Stimulated activated CD4-positive, alpha-beta T cell treated with anti-CD3 and anti-CD28 coated beads, Interleukin-4, amount 100 ng/mL, for 4 hours (primary cell): ENCODE measurements around the gene LIME1.

Experiments
- DNase-seq, 2 experiments: peaks; one replicate each; pipeline ENCODE4 v3.0.0-alpha.2; 2020

The LIME1 gene

DNA sequence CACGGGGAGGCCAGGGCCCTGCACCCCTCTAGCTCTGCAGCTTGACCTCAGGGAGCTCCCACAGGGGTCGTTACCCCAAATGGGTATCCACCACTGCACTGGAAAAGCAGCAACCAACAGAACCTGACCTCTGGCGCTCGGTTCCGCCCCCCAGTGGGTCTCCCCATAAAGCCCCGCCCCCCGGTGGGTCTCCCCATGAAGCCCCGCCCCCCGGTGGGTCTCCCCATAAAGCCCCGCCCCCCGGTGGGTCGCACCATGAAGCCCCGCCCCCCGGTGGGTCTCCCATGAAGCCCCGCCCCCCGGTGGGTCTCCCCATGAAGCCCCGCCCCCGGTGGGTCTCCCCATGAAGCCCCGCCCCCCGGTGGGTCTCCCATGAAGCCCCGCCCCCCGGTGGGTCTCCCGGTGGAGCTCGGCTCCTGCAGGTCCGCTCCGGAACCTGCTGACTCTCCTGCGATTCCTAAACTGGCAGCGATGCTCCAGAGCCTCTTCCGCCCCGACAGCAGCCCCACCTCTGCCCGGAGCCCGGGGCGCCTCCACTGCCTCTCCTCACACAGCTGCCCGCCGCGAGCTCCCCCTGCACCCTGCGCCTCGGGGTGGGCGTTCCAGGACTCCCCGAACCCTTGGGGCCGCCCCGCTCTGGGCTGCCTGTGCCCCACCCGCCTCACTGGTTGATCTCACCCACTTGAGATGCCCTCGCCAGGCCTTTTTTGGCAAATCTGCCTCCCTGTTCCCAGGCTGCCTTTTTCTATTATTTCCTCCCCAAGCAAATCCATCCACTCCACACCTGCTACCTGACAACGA lies 15.2 kb downstream of the LIME1 start:
- no peak for DNase-seq

- DNase-seq: no peak
Observed at GRCh38 chr20:63752411-63753101, 16.1 kb downstream of the LIME1 start.

DNA sequence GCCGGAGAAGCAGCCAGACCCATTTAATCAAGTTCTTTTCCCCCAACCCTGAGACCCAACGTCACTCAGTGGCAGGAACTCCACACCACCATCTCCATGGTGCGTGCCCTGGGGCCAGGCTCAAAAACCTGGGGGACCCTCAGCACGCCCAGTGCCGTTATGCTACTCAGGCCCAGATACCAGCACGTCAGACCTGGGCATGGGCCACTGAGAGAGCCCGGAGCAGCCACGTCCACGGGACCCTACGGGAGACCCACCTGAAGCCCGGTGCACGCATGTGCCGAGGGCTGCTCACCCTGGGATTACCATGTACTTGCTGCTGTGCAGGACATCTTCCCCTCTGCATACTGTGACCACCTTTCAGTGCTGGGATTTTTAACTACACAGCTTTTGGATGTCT lies 16.9 kb downstream of the LIME1 start:
- no peak for DNase-seq

DNA sequence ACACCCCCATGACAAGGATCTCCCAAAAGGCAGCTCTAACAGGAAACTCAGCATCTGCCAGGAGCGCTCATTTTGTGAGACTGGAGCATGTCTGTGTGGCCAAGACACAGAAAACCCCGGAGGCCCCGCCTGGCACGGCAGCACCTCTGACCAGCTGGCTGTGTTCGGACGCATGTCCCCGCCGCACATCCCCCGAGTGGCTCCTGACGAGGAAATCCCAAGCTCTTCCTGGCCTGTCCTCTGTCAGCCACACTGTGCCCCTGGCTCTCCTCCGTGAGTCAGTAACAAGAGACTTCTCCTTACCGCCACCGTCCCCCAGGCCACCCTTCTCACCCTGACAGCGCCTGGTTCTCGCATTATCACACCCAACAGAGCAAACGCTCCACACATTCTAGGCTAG lies 17.5 kb downstream of the LIME1 start:
- no peak for DNase-seq

GRCh38 chr20:63755933-63756647 lies 19.6 kb downstream of the LIME1 start:
- DNase-seq: no peak

GRCh38 chr20:63756648-63756991 lies 20.2 kb downstream of the LIME1 start:
- DNase-seq: no peak

GRCh38 chr20:63758152-63758551 lies 21.7 kb downstream of the LIME1 start:
- no peak for DNase-seq

DNA sequence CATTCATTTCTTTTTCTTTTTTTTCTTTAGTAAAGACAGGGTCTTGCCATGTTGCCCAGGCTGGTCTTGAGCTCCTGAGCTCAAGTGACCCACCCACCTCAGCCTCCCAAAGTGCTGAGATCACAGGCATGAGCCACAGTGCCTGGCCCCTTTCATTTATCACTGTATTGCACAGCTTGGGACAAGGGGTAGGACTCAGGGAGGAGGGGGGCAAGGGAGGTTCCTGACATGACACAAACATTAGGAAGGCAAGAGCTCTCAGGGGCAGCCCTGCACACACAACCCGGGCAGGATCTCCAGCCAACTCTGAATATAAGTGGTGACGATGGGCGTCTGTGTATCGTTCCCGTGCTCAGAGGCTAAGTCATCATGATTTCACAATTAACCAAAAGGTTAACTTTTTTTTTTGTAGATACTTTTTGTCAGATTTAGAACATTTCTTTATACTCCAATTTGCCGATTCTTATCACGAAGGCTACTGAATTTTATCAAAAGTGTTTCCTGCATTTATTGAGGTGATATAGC lies 23.0 kb downstream of the LIME1 start:
- no peak for DNase-seq

DNA sequence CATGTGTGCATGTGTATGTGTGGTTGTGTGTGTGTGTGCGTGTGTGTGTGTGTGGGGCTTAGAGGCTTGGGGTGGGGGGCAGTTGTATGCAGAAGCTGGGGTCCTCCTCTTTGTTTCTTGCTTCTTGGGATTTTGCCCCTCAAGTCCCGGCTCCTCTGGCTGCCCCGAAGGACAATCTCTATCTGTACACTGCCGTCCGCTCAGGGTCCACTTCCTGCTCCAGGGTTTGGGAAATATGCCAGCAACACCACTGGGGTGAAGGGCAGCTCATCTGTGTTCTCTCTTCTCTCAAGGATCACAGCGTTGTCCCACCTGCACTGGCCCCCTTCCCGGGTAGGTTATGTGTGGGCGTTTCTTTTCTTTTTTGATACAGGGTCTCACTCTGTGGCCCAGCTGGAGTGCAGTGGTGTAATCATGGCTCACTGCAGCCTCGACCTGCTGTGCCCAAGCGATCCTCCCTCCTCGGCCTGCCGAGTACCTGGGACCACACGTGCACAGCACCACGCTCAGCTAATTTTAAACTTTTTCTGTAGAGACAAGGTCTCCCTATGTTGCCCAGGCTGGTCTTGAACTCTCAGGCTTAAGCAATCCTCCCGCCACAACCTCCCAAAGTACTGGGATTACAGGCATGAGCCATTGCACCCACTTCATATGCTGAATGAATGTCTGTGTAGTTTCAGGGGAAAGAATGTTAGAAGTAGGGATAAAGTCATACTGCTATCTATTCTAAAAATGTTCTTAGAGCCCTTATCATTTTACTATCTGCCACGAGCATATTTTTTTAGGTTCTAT lies 28.8 kb downstream of the LIME1 start:
- no peak for DNase-seq

- no peak for DNase-seq
Observed at GRCh38 chr20:63765902-63766301, 29.4 kb downstream of the LIME1 start.

- DNase-seq: no peak
Observed at GRCh38 chr20:63766695-63767426, 30.4 kb downstream of the LIME1 start.

DNA sequence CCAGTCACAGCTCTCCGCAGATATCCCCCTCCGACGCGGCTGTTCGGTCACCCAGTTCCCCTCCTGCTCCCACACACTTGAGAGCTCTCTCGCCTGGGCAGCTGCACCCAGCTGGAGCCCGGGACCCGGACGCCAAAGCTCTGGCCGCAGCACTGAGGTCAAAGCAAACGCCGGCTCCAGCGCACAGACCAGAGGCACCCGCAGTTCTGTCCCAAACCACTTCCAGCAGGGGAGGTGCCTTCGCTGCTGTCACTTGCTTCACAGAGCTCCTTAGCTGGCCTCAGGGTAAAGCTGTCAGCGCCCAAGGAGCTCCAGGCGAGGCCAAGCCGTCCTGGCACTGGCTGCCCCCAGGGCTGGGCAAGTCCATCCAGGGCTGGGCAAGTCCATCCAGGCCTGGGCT lies 31.0 kb downstream of the LIME1 start:
- no peak for DNase-seq

- no peak for DNase-seq
Observed at GRCh38 chr20:63767886-63768285, 31.4 kb downstream of the LIME1 start.

GRCh38 chr20:63768591-63769515 lies 32.4 kb downstream of the LIME1 start:
- no peak for DNase-seq

- DNase-seq: no peak
Observed at GRCh38 chr20:63769891-63770474, 33.5 kb downstream of the LIME1 start.

DNA sequence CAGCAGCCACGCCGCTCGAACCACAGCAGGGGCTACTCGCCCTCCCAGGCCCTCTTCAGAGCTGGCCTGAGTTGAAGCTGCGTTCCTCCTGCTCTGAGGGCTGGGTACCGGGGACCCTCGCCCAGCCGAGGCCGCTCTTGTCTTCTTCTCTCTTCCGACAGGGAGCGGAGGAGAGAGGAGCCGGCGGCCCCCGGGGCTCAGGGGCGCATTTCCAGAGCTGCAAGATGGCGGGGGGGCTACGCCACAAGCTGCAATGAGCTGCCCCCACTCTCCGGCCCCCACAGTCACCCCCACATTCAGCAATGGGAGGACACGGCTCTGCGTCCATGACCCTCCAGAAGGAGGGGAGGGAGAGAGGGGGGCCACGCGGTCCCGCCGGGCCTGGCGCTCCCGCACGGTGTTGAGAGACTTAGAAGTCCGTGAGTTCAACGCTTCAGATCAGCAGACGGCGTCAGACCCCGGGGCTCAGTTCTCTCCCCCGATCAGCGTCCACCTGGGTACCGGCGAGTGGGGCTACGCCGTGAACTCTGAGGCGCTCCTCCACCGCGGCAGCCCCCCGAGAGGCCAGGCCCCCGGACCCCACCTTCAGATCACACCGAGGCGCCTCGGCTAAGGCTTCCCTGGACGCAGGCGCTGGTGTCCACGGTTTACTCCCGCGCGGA lies 34.7 kb downstream of the LIME1 start:
- DNase-seq: no peak

- DNase-seq: no peak
Observed at GRCh38 chr20:63772781-63773518, 36.5 kb downstream of the LIME1 start.

- DNase-seq: no peak
Observed at GRCh38 chr20:63773571-63774241, 37.2 kb downstream of the LIME1 start.

GRCh38 chr20:63774306-63774705 lies 37.8 kb downstream of the LIME1 start:
- no peak for DNase-seq
